ENCODE measurements around the gene PRG2. TPM values are rescaled to one million over a fixed set of nuclear protein-coding genes. Genes with fewer than 3 reads are reported as not detected.

Gene PRG2
- total RNA-seq, 4 donors from 2014 or later: 0.33 TPM; not detected in 3

DNA sequence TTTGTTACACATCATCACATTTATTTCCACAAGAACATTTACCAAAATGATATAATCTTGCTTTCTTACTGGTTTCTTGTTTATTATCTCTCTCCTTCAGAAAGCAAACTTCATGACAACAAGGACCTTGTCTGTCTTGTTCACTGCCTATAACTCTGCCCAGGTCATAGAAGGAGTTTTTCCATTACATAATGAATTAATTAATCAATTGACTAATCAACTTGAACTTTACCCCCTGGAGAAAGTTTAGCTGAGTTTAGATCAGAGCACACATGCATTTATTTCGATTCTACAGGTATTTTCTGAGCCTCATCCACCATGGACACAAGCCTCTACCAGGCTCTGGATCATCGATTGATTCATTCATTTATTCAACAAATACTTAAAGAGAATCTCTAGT is 6.3 kb upstream of the PRG2 start:
- 72% methylated on average over 2 of the region's 2 CpGs for WGBS
- Histone ChIP-seq H3K36me3 (no peaks in the 10 kb centered on the region), H3K27ac (replicated peaks in 1 of 4) (no peak overlapping the region), H3K9me3 (no peaks in the 10 kb centered on the region), H3K4me1 (no peaks in the 10 kb centered on the region), H3K27me3 (no peaks in the 10 kb centered on the region), H3K4me3 (no peak overlapping the region)
- intact Hi-C loops (cut with DNase I): no loop called here
- TF ChIP-seq, protein P1, sequence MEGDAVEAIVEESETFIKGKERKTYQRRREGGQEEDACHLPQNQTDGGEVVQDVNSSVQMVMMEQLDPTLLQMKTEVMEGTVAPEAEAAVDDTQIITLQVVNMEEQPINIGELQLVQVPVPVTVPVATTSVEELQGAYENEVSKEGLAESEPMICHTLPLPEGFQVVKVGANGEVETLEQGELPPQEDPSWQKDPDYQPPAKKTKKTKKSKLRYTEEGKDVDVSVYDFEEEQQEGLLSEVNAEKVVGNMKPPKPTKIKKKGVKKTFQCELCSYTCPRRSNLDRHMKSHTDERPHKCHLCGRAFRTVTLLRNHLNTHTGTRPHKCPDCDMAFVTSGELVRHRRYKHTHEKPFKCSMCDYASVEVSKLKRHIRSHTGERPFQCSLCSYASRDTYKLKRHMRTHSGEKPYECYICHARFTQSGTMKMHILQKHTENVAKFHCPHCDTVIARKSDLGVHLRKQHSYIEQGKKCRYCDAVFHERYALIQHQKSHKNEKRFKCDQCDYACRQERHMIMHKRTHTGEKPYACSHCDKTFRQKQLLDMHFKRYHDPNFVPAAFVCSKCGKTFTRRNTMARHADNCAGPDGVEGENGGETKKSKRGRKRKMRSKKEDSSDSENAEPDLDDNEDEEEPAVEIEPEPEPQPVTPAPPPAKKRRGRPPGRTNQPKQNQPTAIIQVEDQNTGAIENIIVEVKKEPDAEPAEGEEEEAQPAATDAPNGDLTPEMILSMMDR (IDR thresholded peaks at IDR 0.05): no peak
- TF ChIP-seq POLR2AphosphoS5 (IDR thresholded peaks at IDR 0.05) (no peak), POLR2A (IDR thresholded peaks at IDR 0.05; ENCODE audit: low read depth) (no peak), EP300 (IDR thresholded peaks at IDR 0.05) (no peak)
- DNase-seq (ENCODE audit: extremely low spot score): no peak

DNA sequence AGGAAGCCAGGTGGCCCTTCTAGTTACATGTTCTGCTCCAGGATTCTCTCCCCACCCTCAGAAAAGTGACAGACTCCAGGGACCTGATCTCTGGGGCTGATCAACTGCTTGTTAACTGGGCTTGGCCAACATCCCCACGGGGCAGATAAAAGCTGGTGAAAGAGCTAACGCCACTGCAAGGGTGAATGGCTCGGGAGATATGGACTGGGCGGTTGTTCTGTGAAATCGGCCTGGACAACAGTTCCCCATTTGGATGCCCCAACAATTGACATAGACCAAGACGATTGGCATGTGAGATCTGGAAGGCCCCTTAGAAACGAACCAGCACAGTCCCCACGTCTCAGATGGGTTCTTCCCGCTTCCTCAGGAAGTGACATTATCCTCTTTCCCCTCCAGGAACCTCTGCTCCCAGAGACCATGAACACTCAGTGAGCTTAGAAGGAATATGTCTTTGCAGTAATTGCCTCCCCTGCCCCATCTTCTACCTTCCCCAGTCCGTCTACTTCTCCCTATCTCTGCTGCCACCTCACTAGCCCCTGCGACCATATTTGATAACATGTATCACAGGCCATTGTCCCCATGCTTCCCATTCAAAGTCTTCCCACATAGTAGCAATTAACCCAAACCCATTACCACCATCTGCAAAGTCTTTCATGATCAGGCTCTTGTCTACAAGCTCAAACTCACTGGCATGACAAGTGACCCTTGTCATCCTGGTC is 5.6 kb upstream of the PRG2 start:
- no peaks in the 10 kb centered on the region for H3K4me1 ChIP-seq
- no peak for DNase-seq (ENCODE audit: extremely low spot score)
- TF ChIP-seq EP300 (IDR thresholded peaks at IDR 0.05) (no peak), POLR2AphosphoS5 (IDR thresholded peaks at IDR 0.05) (no peak), POLR2A (IDR thresholded peaks at IDR 0.05; ENCODE audit: low read depth) (no peak)
- TF ChIP-seq, protein P1 (IDR thresholded peaks at IDR 0.05): no peak
- H3K4me3 ChIP-seq: no peak overlapping the region
- H3K9me3 ChIP-seq: no peaks in the 10 kb centered on the region
- no peaks in the 10 kb centered on the region for H3K27me3 ChIP-seq
- WGBS: 80% methylated on average over 11 of the region's 11 CpGs
- no peak overlapping the region for H3K27ac ChIP-seq (replicated peaks in 1 of 4)
- no peaks in the 10 kb centered on the region for H3K36me3 ChIP-seq
- intact Hi-C loops (cut with DNase I): no loop called here

DNA sequence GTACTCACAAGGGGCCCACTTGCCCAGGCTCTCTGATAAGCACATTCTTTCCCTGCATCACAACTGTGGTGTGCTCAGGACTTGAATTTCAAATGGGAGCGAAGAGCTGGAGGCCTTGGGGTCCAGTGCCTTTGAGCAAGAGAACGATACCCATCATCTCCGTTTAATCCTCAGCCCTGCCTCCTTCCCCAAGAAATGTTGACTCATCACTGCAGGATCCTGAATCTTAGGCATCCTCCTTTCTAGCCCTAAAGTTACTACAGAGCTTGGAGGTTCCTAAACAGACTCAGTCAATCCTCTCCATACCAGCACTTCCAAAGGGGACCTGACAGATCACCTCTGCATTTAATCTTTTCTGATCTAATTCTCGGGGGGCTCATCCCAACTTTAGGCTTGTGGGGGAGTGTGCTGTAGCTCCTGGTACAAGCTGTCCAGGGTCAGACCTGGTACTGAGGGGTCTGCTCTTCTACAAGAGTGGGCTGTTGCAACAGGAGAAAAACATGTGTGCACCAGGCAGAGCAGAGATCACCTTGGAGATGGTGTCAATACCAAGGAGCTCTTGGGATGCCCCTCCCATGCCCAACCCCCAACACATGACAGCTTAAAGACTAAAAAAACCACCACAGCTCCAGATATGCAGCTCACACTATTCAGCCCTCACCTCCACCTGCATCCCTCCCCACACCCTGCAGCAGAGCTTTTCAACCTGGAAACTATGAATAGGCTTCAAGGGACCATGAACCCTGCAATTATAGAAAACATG is 3.9 kb upstream of the PRG2 start:
- intact Hi-C loops (cut with DNase I): no loop called here
- 79% methylated on average over 4 of the region's 4 CpGs for WGBS

DNA sequence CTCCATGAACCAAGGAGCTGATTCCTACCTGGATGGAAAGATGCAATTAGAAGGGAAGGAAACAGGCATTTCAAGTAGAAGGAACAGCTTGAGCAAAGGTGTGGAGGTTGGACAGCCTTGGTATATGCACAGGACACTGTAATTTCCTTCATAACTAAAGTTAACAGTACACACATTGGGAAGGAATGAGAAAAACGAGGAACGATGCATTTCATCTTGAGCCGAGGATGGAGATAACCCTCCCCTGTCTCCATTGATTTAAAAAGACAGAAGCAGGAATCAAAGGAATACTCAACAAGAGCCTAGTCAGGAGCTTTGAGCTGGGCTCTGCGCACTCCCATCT is 2.3 kb upstream of the PRG2 start:
- Histone ChIP-seq H3K4me1 (no peaks in the 10 kb centered on the region), H3K4me3 (no peak overlapping the region), H3K9me3 (no peaks in the 10 kb centered on the region), H3K27me3 (peaks cover 0 to 13% (median 0%) of the 10 kb centered on the region in 4 donors), H3K36me3 (no peaks in the 10 kb centered on the region), H3K27ac (replicated peaks in 1 of 4) (no peak overlapping the region)
- 87% methylated on average over 4 of the region's 4 CpGs for WGBS
- TF ChIP-seq POLR2AphosphoS5 (IDR thresholded peaks at IDR 0.05) (no peak), POLR2A (IDR thresholded peaks at IDR 0.05; ENCODE audit: low read depth) (no peak), EP300 (IDR thresholded peaks at IDR 0.05) (no peak)
- TF ChIP-seq, protein P1 (IDR thresholded peaks at IDR 0.05): no peak
- no peak for DNase-seq (ENCODE audit: extremely low spot score)
- intact Hi-C loops (cut with DNase I): no loop called here

More for the DNA sequence above, 3.9 kb upstream of the PRG2 start:
- no peaks in the 10 kb centered on the region for H3K9me3 ChIP-seq
- no peak for DNase-seq (ENCODE audit: extremely low spot score)
- no peak overlapping the region for H3K4me3 ChIP-seq
- H3K36me3 ChIP-seq: no peaks in the 10 kb centered on the region
- H3K4me1 ChIP-seq: no peaks in the 10 kb centered on the region
- H3K27me3 ChIP-seq: peaks cover 0 to 4% (median 0%) of the 10 kb centered on the region in 4 donors
- TF ChIP-seq POLR2A (IDR thresholded peaks at IDR 0.05; ENCODE audit: low read depth): no peak
- TF ChIP-seq, protein P1 (IDR thresholded peaks at IDR 0.05): no peak
- no peak overlapping the region for H3K27ac ChIP-seq (replicated peaks in 1 of 4)
